ENCODE measurements around the gene CEP57.

DNA sequence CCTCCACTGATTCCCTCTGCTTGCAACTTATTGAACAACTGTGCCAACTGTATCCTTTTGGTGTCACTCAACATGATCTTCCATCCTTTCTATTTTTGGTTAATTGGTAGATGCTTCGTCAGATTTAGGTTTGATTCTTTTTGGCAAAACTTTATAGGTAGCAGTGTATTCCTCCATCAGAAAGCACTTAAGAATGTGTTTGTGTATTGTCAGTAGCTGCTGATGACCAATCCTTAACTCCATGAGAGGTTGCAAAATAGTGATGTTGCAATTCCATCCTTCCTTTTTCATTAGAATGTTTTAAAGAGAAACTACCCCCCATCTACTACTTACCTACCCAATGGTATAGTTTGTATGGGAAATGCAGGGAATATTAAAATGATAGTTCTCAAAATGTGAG, 22.8 kb upstream of the CEP57 start:
- TF ChIP-seq, protein P1, sequence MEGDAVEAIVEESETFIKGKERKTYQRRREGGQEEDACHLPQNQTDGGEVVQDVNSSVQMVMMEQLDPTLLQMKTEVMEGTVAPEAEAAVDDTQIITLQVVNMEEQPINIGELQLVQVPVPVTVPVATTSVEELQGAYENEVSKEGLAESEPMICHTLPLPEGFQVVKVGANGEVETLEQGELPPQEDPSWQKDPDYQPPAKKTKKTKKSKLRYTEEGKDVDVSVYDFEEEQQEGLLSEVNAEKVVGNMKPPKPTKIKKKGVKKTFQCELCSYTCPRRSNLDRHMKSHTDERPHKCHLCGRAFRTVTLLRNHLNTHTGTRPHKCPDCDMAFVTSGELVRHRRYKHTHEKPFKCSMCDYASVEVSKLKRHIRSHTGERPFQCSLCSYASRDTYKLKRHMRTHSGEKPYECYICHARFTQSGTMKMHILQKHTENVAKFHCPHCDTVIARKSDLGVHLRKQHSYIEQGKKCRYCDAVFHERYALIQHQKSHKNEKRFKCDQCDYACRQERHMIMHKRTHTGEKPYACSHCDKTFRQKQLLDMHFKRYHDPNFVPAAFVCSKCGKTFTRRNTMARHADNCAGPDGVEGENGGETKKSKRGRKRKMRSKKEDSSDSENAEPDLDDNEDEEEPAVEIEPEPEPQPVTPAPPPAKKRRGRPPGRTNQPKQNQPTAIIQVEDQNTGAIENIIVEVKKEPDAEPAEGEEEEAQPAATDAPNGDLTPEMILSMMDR (IDR thresholded peaks at IDR 0.05; ENCODE audit: low read depth, low read length): no peak
- TF ChIP-seq EZH2phosphoT487 (IDR thresholded peaks at IDR 0.05; ENCODE audit: low read depth): no peak

Measured in OCI-LY3 (cell line).